GM21367 (cell line): ENCODE measurements around the gene FBXL13.
A peak's percentile ranks its signal among the peaks of the same experiment; 100 is the strongest.
"Not testable (repeated sequence)": the region's sequence is repeated elsewhere in the genome, so short reads cannot be mapped to it uniquely, and the experiment has no call there.

ENCODE experiments used
- ATAC-seq: cut with Tn5 transposase; IDR thresholded peaks from one replicate; pipeline ENCODE4 v1.9.1; 2021; ENCODE audit not compliant: unreplicated experiment

The FBXL13 gene

DNA sequence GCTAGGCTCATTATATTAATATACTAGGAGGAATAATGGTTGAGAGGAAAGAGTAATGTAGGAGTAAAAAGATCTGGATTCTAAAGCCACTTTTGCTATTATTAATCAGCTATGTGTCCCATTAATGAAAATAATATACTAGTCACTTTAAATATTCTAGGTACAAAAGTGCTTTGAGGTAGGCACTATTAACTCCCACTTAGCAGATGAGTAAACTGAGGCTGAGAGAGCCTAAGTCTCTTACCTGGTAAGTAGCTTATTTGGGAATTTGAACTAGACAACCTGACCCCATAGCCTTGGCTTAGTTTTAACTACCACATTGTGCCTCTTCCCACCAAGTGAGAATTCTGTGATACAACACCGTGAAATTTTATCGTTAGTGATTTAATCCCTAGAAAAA, 6.3 kb upstream of the FBXL13 start:
- ATAC-seq: no peak

DNA sequence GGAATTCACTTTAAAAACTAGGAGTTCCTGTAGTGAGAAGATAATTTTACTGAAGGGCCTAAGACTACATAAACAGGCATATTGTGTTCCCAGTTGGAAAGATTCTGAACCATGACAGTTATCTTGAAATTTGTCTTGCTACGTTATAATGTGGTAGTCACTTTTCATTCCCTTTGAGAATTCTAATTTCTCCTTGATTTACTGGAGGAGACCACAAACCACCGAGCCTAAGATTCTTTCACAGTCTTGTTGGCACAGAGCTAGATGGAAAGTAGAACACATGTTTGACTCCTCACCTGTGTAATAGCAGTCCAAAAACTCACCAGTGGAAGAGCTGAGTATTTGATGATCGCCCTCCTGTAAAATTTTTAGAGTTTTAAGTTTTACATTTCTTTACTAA, 5.2 kb upstream of the FBXL13 start:
- no peak for ATAC-seq

DNA sequence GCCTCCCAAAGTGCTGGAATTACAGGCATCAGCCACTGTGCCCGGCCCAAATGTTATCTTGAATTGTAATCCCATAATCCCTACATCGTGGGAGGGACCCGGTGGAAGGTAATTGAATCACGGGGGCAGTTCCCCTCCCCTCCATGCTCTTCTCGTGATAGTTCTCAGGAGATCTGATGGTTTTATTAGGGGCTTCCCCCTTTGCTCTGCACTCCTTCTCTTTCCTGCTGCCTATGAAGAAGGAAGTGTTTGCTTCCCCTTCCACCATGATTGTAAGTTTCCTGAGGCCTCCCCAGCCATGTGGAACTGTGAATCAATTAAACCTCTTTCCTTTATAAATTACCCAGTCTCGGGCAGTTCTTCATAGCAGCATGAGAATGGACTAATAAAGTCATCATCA, 3.6 kb upstream of the FBXL13 start:
- not testable (repeated sequence) for ATAC-seq

DNA sequence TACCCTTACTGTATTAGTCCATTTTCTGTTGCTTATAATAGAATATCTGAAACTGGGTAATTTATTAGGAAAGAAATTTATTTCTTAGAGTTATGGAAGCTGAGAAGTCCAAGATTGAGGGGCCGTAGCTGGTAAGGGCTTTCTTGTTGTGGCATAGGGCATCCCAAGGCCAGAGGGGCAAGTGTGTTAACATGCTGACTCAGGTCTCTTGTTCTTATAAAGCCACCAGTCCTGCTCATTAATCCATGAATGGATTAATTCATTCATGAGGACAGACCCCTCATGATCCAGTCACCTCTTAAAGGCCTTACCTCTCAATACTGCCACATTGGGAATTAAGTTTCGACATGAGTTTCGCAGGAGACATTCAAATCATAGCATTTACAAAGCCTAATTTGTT, 2.7 kb upstream of the FBXL13 start:
- ATAC-seq: no peak

DNA sequence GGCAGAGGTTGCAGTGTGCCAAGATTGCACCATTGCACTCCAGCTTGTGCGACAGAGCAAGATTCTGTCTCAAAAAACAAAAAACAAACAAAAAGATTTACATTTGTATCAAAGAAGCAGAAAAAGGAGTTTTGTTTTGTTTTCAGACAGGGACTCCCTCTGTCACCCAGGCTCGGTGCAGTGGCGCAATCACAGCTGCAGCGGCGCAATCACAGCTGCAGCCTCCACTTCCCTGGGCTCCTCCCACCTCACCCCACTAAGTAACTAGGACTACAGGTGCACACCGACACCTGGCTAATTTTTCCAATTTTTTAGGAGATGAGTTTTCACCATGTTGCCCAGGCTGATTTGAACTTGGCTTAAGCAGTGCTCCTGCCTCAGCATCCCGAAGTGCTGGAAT, 2.2 kb upstream of the FBXL13 start:
- no peak for ATAC-seq

DNA sequence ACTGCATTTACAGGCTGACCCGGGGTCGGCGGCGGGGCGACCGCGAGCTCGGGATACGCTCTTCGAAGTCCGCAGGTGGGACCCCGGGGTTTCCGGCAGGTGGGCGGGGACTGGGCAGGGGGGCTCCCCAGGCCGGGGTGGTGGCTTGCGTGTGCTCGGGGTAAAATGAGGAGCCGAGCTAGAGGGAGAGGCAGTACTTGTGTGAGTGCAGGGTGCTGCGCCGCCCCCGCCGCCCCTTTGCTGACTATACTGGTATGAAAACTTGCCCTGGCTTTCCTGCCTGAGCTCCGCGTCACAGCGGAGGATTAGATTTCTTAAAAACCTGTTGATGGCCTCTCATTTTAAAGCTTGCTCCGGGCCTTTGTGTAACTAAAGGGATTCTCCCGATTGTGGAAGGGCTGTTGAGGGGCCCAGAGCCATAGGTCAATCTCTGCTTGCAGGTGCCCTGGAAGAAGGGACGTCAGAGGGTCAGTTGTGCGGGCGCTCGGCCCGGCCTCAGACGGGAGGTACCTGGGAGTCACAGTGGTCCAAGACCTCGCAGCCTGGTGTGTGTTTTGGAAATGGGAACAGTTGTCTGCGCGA, 832 bp upstream of the FBXL13 start:
- peak; percentile 34 for ATAC-seq

DNA sequence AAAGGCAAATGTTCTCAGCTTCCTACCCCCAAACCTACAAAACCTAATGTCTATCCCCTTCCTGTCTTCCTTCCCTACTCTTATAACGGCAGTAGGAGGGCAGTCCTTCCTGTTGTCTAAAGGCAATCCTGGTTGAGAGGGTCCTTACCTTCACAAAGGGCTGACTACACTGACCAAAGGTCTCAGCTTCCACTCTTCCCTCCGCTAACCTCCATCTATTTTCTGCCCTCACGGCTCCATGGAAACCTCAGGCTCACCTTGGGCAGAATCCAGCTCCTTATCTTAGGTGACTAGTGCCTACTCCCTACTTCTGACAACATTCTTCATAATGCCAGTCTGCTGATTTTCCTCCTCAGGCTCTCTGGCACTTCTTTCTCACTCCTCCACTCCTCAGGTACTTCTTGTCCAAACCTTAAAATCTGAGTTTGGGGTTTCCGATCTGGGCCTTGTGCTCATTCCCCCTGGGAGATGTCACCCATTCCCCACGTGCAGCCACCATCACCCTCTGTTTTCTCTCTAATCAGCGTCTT, 542 bp downstream of the FBXL13 start:
- no peak for ATAC-seq

DNA sequence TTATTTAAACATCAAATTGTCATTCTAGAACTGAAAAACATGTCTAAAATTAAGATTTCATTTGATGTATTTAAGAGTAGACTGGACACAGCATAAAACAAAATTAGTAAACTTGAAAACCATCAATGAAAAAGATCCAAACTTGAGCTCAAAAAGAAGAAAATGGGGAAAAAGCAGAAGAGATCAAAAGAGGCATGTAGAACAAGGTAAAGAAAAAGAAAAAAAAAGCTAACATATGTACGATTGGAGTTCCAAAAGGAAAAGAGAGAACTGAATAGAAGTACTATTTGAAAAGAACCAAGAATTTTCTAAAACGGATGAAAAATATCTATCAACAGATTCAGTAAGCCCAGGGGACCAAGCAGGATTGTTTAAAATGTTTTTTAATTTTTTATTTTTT, 3.6 kb downstream of the FBXL13 start:
- no peak for ATAC-seq

DNA sequence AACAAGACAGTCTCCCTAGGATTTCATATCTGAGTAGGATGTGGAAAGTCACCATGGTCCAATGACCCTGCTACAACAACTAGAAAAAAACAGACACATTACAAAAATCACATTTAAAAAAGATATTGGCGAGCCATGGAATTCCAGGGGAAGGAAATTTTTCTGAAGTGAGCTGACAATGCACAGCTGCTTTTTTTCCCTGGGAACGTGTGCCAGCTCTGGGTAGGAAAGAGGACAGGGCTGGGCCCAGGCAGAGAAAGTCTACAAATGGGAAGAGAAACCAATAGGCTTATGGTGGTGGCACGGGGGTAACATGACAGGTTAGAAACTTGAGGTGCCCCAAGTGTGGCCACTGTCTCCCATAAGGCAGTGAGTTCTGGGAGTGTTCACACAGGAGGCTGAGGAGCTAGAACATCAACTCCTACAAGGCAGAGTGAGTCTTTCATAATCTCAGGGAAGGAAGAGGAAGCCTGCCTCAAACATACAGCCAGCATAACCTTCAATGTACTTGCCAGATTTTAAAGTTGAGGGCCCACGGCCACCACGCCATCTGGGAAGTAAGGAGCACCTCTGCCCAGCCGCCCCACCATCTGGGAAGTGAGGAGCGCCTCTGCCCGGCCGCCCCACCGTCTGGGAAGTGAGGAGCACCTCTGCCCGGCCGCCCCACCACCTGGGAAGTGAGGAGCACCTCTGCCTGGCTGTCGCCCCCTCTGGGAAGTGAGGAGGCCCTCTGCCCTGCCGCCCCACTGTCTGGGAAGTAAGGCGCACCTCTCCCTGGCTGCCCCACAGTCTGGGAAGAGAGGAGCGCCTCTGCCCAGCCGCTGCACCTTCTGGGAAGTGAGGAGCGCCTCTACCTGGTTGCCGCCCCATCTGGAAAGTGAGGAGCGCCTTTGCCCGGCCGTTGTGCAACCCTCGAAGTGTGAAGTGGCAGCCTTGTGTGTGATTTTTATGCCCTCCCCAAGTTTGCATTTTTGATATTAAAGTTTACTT, 5.9 kb downstream of the FBXL13 start:
- ATAC-seq: no peak

DNA sequence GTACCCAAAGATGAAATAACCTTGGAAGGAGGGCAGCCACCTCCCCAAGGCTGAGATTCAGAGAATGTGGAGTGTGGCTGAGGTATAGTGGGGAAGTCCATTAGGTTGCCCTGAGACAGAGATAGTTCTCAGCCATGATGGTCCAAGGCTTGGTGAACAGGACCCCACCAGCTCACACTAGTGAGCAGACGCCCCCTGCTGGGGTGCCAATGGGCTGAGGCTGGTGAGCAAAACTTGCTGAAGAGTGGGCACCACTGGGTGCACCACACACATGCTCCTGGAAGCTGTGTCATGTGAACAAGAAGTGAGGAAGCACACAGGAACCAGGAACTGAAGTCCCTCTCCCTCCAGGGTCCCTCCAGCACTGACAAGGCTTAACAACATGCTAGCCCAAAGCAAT, 8.9 kb downstream of the FBXL13 start:
- peak; percentile 54 for ATAC-seq

DNA sequence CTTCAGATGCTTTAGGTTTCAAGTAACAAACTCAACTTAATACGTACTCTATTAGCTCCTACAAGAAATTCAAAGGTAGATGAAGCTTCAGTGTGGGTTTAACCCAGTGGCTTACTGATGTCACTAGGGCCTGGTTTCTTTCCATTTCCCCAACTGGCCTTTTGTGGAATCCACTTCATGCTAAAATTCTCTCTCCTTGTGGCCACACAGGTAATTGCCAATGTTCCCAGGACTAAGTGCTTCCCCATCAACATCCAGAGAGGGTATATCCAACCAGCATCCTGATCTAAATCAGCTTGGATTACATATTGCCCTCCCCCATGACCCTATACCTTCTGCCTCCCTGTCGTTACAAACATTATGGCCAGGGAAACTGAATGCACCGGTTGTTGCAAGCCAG, 10.7 kb downstream of the FBXL13 start:
- no peak for ATAC-seq

DNA sequence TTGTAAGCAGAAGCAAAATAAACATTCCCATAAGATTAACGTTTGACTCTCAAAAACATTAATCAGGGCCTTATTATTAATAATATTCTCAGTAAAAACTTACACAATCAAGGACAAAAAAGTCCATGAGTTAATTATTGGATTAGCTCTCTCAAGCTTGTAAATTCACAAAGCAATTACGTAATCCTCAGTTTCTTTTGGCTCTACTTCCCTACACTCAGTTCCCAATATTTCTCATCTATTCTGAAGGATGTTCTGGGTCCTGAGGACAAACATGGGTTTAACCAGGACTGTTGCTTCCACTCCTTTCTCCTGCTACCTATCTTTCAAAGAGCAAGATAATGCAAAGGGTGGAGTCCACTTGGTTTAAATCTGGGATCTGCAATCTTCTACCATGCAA, 15.1 kb downstream of the FBXL13 start:
- ATAC-seq: no peak

DNA sequence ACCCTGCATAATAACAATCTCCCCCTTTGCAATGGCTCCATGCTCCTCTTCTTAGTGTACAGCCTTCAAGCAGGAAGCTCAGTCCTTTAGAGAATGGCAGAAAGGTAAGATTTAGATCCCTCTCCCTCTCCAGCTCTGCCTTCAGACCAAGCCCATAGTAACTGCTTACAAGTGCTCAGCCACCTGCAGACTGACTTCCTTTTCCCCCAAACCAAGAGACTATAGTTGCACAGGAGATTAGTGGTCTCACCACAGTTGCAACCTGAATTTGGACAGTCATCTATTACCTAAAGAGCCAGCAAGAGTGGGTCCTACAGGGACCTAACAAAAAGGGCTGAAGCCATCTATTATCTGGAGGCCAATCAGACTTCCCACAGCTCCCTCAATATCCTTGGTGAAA, 16.5 kb downstream of the FBXL13 start:
- ATAC-seq: no peak

DNA sequence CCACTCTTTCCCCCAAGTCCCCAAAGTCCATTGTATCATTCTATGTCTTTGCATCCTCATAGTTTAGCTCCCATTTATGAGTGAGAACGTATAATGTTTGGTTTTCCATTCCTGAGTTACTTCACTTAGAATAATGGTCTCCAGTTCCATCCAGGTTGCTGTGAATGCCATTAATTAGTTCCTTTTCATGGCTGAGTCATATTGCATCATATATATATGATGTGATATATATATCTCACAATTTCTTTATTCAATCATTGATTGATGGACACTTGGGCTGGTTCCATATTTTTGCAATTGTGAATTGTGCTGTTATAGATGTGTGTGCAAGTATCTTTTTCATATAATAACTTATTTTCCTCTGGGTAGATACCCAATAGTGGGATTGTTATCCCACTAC, 18.6 kb downstream of the FBXL13 start:
- ATAC-seq: not testable (repeated sequence)

DNA sequence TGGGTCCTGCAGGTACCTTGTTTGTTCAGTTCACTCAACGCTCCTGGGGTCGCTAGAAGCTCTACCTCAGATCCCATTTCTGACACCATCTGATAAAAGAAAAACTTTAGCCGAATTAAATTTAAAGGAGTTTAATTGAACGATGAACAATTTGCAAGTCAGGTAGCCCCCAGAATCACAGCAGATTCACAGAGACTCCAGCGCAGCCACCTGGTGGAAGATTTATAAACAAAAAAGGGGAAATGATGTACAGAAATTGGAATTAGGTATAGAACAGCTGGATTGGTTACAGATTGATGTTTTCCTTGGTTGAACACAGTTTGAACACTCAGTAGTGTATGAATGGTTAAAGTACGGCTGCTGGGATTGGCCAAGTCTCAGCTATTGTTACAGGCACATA, 23.1 kb downstream of the FBXL13 start:
- no peak for ATAC-seq

DNA sequence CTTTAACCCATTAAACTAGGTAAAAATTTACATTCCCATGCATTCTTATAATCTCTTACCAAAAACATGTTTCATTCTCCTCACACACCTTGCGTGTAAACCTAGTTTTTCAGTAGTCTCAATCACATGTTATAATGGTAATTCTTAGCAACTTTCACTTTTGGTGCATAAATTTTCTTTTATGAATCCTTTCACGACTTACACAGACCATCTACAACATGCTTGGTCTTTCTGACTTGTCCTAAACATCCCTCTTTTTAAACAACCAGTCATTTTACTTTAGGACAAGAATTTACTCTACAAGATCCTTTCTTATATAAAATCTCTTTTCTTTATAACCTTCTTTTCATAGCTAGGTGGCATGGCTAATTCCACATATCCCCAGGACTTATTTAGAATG, 25.8 kb downstream of the FBXL13 start:
- ATAC-seq: no peak

DNA sequence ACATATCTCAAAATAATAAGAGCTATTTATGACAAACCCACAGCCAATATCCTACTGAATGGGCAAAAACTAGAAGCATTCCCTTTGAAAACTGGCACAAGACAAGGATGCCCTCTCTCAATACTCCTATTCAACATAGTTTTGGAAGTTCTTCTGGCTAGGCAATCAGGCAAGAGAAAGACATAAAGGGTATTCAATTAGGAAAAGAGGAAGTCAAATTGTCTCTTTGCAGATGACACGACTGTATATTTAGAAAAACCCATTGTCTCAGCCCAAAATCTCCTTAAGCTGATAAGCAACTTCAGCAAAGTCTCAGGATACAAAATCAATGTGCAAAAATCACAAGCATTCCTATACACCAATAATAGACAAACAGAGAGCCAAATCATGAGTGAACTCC, 32.8 kb downstream of the FBXL13 start:
- not testable (repeated sequence) for ATAC-seq

DNA sequence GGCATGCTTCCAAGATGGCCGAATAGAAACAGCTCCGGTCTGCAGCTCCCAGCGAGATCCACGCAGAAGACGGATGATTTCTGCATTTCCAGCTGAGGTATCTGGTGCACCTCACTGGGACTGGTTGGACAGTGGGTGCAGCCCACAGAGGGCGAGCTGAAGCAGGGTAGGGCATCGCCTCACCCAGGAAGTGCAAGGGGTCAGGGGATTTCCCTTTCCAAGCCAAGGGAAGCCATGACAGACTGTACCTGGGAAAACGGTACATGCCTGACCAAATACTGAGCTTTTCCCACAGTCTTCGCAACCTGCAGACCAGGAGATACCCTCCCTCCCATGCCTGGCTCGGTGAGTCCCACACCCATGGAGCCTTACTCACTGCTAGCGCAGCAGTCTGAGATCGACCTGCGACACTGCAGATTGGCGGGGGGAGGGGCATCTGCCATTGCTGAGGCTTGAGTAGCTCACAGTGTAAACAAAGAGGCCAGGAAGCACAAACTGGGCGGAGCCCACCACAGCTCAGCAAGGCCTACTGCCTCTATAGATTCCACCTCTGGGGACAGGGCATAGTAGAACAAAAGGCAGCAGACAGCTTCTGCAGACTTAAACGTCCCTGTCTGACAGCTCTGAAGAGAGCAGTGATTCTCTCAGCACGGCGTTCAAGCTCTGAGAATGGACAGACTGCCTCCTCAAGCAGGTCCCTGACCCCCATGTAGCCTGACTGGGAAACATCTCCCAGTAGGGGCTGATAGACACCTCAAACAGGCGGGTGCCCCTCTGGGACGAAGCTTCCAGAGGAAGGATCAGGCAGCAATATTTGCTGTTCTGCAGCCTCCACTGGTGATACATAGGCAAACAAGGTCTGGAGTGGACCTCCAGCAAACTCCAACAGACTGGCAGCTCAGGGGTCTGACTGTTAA, 36.5 kb downstream of the FBXL13 start:
- not testable (repeated sequence) for ATAC-seq

DNA sequence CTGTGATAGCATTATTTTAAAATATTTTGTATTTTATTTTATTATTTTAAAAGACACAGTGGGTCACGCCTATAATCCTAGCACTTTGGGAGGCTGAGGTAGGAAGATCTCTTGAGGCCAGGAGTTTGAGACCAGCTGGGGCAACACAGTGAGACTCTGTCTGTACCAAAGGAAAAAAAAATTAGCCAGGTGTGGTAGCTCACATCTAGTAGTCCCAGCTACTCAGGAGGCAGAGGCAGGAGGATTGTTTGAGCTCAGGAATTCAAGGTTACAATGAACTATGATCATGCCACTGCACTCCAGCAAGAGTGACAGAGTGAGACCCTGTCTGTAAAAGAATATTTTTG, 37.1 kb downstream of the FBXL13 start:
- ATAC-seq: no peak

DNA sequence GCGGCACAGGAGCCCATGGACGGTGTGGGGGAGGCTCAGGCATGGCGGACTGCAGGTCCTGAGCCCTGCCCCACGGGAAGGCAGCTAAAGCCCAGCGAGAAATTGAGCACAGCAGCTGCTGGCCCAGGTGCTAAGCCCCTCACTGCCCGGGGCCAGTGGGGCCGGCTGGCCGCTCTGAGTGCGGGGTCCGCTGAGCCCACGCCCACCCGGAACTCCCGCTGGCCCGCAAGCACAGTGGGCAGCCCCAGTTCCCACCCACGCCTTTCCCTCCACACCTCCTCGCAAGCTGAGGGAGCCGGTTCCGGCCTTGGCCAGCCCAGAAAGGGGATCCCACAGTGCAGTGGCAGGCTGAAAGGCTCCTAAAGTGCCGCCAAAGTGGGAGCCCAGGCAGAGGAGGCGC, 40.3 kb downstream of the FBXL13 start:
- not testable (repeated sequence) for ATAC-seq

DNA sequence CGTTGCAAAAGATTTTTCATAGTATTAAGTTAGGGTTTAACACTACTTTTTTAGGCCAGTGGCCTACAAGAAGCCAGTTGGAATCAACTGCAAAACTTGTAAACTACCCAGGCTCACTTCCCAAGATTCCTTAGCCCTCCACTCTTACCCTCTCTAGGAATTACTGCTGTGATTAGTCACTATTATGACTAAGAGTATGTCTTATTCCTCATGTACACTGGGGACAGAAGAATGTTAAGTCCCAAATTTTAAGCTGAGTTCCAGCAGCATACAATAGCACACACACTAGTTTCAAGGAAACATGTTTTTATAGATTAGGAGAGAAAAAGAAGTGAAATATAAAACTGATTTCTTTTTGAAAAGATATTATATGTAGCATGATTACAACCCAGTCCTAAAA, 42.8 kb downstream of the FBXL13 start:
- no peak for ATAC-seq
